Coronary artery (tissue), 2 donors: ENCODE results near the gene STK24.

Experiments used
- DNase-seq: peaks from one replicate; pipeline ENCODE4 v3.0.0-alpha.2; 2017; ENCODE audit warnings: low spot score
- H3K27ac ChIP-seq, 2 donors: fragments of 200-600 bp; sonication (generic); one replicate each; pipeline ENCODE4 v1.5.1; 2016 to 2019
- H3K4me3 ChIP-seq: fragments of 200-600 bp; sonication (generic); 2 replicates; pipeline ENCODE4 v1.5.1; 2016; ENCODE audit warnings: mild to moderate bottlenecking, moderate library complexity
- TF ChIP-seq, protein P1 (sequence below): fragments of 200-600 bp; sonication (generic); IDR thresholded peaks from one replicate; pipeline ENCODE4 v1.5.1; 2019; ENCODE audit warnings: antibody characterized with exemption

The STK24 gene

DNA sequence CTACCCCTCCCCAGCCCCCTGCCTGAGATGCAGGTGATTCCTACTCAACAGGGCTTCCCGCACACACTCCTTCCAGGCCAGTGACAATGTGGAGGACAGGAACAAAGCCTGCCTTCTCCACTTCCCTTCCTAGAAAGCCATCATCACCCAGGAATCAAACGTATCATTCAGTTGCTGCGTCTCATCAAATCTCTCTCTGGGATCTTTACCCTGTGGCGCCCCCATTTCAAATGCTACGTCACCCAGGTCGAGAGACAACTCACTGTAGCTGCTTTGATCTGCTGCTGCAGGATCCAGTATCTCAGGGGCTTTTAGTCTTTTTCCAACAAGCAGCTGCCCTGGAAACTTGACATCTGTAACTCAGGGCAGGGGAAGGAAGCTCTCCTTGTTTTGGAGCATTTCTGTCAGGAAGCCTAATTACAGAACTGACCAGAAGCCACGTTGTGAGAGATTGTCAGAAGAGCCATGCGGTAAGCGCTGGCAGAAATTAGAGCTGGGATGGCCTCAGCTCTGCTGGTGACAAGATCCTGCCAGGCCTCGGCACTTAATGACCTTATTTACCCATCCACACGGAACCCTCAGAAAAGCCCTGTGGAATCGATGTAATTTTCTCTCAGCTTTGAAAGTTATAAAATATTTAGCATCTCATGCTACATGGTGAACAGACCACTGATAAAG is 140.5 kb downstream of the STK24 start:
- Histone ChIP-seq H3K4me3 (no peak overlapping the region), H3K27ac (no peak overlapping the region)
- TF ChIP-seq, protein P1, sequence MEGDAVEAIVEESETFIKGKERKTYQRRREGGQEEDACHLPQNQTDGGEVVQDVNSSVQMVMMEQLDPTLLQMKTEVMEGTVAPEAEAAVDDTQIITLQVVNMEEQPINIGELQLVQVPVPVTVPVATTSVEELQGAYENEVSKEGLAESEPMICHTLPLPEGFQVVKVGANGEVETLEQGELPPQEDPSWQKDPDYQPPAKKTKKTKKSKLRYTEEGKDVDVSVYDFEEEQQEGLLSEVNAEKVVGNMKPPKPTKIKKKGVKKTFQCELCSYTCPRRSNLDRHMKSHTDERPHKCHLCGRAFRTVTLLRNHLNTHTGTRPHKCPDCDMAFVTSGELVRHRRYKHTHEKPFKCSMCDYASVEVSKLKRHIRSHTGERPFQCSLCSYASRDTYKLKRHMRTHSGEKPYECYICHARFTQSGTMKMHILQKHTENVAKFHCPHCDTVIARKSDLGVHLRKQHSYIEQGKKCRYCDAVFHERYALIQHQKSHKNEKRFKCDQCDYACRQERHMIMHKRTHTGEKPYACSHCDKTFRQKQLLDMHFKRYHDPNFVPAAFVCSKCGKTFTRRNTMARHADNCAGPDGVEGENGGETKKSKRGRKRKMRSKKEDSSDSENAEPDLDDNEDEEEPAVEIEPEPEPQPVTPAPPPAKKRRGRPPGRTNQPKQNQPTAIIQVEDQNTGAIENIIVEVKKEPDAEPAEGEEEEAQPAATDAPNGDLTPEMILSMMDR: no peak
- no peak for DNase-seq

GRCh38 chr13:98435376-98435775 is 141.5 kb downstream of the STK24 start:
- no peak for DNase-seq
- TF ChIP-seq, protein P1: no peak
- no peak overlapping the region for H3K4me3 ChIP-seq
- no peak overlapping the region for H3K27ac ChIP-seq

DNA sequence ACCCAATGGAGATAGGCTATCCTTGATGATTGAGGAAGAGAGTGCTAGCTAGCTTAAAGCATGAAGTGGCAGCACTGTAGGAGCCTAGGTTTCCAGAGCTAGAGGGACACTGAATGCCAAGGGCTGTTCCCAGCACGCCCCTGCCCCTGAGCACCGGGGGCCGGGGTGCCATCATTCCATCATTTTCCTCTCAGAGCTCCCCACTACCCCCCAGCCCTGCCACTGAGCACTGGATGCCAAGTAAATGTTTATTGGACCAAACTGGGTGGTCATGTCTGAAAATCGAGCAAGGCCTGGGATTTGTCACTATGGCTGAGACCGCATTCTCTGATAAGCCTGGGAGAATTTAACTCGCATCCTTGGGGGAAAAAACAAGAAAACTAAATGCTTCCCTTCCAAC is 142.8 kb downstream of the STK24 start:
- Histone ChIP-seq H3K27ac (no peak overlapping the region), H3K4me3 (no peak overlapping the region)
- no peak for DNase-seq
- TF ChIP-seq, protein P1: no peak

DNA sequence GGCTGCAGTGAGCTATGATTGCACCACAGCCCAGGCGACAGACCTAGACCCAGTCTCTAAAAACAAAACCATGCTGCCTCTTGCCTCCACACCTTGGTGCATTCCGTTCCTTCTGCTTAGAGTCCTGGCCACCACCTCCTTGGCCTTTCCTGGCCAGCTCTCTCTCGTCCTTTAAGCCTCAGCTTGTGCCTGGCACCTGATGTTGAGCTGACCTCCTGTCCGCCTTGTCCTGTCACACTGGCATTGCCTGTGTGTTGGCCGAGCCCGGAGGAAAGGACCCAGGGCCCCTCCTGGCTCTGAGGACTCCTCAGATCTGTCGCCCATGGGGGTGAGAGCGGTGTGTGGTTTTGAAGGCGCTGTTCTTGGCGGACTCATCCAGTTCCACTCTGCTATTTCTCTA is 143.3 kb downstream of the STK24 start:
- no peak for DNase-seq
- no peak overlapping the region for H3K4me3 ChIP-seq
- TF ChIP-seq, protein P1: no peak
- H3K27ac ChIP-seq: no peak overlapping the region

- TF ChIP-seq, protein P1: no peak
- DNase-seq: no peak
- no peak overlapping the region for H3K4me3 ChIP-seq
Measured at GRCh38 chr13:98432638-98433037, 144.3 kb downstream of the STK24 start.

GRCh38 chr13:98429977-98430736 is 146.8 kb downstream of the STK24 start:
- Histone ChIP-seq H3K4me3 (no peak overlapping the region), H3K27ac (no peak overlapping the region)
- DNase-seq: no peak
- TF ChIP-seq, protein P1: no peak

More at GRCh38 chr13:98432638-98433037, 144.3 kb downstream of the STK24 start:
- H3K27ac ChIP-seq: no peak overlapping the region

DNA sequence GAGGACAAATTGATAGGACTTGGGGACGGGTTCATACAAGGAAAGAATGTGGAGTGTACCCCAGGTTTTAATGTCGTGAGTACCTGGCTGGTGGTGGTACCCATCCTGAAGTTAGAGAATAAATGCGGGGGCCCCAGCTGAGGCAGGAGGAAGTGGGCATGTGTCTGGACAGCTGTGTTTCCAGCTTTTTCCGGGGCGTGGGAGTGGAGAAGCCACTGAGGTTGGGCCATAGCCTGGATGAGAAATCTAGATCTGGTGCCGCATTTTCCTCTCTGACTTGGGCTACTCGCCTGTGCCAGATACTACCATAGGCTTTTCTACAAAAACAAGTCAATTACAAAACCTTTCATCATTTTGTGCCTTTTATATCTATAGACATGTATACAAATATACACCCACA is 147.4 kb downstream of the STK24 start:
- Histone ChIP-seq H3K27ac (no peak overlapping the region), H3K4me3 (no peak overlapping the region)
- no peak for DNase-seq
- TF ChIP-seq, protein P1: no peak
